Psoas muscle (tissue), 8 donors: ENCODE results near the gene ZBTB7C. TPM values are rescaled to one million over a fixed set of nuclear protein-coding genes. Genes with fewer than 3 reads are reported as not detected.

Source experiments
- ATAC-seq, 4 donors: fragments of 200-7000 bp; cut with Tn5 transposase; one replicate each; pipeline ENCODE4 v1.9.1; 2020; ENCODE audit warnings: moderate library complexity in 3 of 4, mild to moderate bottlenecking in 2 of 4
- DNase-seq, 2 donors: peaks; one replicate each; pipeline ENCODE4 v3.0.0-alpha.2; 2020
- H3K27ac ChIP-seq: fragments of 200-600 bp; one replicate; pipeline ENCODE4 v1.8.0; 2022
- H3K27me3 ChIP-seq, 3 donors: fragments of 200-600 bp in 1 of 3; one replicate each; pipeline versions ENCODE4 v1.6.1 to v1.8.0; 2013 to 2022; ENCODE audit warnings: low read length in 2 of 3, mild to moderate bottlenecking in 2 of 3, moderate library complexity in 1 of 3; ENCODE audit not compliant: insufficient read depth in 3 of 3
- H3K36me3 ChIP-seq, 2 donors: fragments of 200-600 bp in 1 of 2; one replicate each; pipeline versions ENCODE4 v1.6.1 to v1.8.0; 2013 to 2022; ENCODE audit warnings: low read depth in 1 of 2, mild to moderate bottlenecking in 1 of 2, moderate library complexity in 1 of 2; ENCODE audit not compliant: insufficient read depth in 1 of 2
- H3K4me1 ChIP-seq: fragments of 200-600 bp; one replicate; pipeline ENCODE4 v1.8.0; 2022
- H3K4me3 ChIP-seq: fragments of 200-600 bp; one replicate; pipeline ENCODE4 v1.8.0; 2022; ENCODE audit warnings: mild to moderate bottlenecking
- H3K9me3 ChIP-seq: fragments of 200-600 bp; one replicate; pipeline ENCODE4 v1.8.0; 2022
- CTCF ChIP-seq: fragments of 200-600 bp; IDR thresholded peaks from one replicate; pipeline ENCODE4 v1.8.0; 2022; ENCODE audit warnings: antibody characterized with exemption
- WGBS, 3 donors: extraction: QIAGEN DNeasy Blood & Tissue Kit; methylation state at CpG; one replicate each; pipeline versions ENCODE4 v1.1.6 to v1.1.7; 2013; 5-methylcytosine and 5-hydroxymethylcytosine counted together
- intact Hi-C, 2 donors: fragments of 100-400 bp; cut with DNase I; formaldehyde crosslinking; loops; one replicate each; pipeline versions ENCODE4 v1.11.0 to v1.14.2; 2022
- polyA plus RNA-seq, 3 donors: library from polyadenylated mRNA; stranded (reverse); fragments of 200-250 nt; gene quantifications; one replicate each; pipeline ENCODE4 v1.2.3, GENCODE V29; 2013
- total RNA-seq, 4 donors: library from RNA; stranded (reverse); fragmentation: NEBNext Ultra II Directional in 2 of 4; extraction: Animal tissue kit (Norgen Biotek cat#: 25700) in 2 of 4; gene quantifications; one replicate each; pipeline versions ENCODE4 v1.2.1 to v1.2.4, GENCODE V29; 2021 to 2023
- donor health status: healthy with polysubstance abuse.
- donor health status: DM: no; HTN: no; CAD: no; lungs with moderate emphysema.
- donor health status: Bipolar disorder and iron deficiency.
- donor health status: healthy.
- donor health status: DM: yes; HTN: yes; CAD: no.
- donor health status: DM: no; HTN: no; CAD: no.
- donor health status: DM: no; HTN: no; CAD: no.
- donor health status: DM: yes; HTN: yes; CAD: no.

ZBTB7C gene
- total and polyA plus RNA-seq, 7 donors = 0.34 to 2.9 (median 0.78) TPM

DNA sequence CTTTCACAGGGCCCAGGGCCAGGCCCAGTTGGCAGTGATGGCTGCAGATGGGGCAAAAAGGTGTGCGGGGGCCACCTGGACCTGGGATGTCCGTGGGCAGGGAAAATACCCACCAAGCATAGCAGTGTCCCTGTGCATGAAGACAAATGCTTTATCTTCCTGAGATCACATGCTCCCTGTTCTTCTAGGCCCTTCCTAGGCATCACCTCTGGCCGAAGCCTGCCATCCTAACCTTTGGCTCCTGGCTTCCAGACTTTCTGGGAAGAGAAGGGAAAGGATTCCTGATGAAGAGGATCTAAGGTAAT, 373.7 kb downstream of the ZBTB7C start:
- Histone ChIP-seq H3K36me3 (no peaks in the 10 kb centered on the region), H3K9me3 (no peaks in the 10 kb centered on the region), H3K4me3 (no peak overlapping the region), H3K4me1 (no peaks in the 10 kb centered on the region), H3K27me3 (no peaks in the 10 kb centered on the region), H3K27ac (no peak overlapping the region)
- intact Hi-C loops = no loop called here
- DNase-seq (no peak), ATAC-seq (no peak)
- 95 to 96% (median 95%) methylated on average over 3 of the region's 3 CpGs for WGBS, 3 donors
- no peak for TF ChIP-seq CTCF

- ATAC-seq = no peak
- H3K4me1 ChIP-seq = no peaks in the 10 kb centered on the region
- no peaks in the 10 kb centered on the region for H3K9me3 ChIP-seq
- H3K27ac ChIP-seq = no peak overlapping the region
- DNase-seq = no peak
- H3K27me3 ChIP-seq = no peaks in the 10 kb centered on the region
- WGBS, 3 donors = 88 to 91% (median 90%) methylated on average over 16 of the region's 16 CpGs
- no peak overlapping the region for H3K4me3 ChIP-seq
- intact Hi-C loops = no loop called here
- H3K36me3 ChIP-seq = no peaks in the 10 kb centered on the region
- no peak for TF ChIP-seq CTCF
These were observed 374.3 kb downstream of the ZBTB7C start for GRCh38 chr18:48034651-48035555.

DNA sequence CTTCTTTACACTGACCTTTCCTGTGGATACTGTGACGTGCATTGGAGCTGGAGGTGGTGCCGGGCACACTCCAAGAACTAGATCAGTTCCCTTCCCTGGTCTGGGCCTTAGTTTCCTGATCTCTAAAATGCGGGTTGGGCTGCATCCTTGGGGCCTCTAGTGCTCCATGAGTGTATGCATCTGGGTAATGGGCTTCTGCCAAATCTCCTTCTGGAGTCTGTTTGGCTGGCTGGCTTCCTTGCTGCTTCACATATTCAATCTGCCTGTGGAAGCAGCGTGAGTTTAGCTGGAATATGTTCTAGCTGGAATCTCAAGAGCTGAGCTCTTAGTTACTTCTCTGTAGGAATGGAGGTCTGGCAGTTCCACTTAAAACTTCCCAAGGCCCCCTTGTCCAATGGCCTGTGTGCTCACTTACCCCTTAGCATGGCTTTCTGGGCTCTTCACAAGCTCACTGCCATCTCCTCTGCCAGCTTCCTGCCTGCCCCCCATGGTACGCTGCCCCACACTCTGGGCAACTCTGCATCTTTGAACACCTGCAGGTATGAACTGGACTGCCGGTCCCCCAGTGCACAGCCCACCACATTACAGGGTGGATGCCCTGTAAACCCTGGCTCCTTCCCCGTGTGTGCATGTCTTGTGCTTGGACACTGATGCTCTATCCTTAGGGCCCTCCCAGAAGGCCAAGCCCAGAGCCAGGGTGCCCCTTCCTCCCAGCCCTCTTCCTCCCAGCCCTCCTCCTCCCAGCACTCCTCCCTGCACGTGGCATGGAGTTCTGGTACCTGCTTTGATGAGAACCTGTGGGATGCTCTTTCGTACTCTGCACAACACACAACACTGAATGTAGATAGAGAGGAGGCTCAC, 375.2 kb downstream of the ZBTB7C start:
- WGBS, 3 donors = 84 to 86% (median 84%) methylated on average over 9 of the region's 9 CpGs
- Histone ChIP-seq H3K27ac (no peak overlapping the region), H3K4me1 (no peaks in the 10 kb centered on the region), H3K9me3 (no peaks in the 10 kb centered on the region), H3K4me3 (no peak overlapping the region), H3K36me3 (no peaks in the 10 kb centered on the region), H3K27me3 (no peaks in the 10 kb centered on the region)
- intact Hi-C loops = no loop called here
- no peak for ATAC-seq
- no peak for DNase-seq
- no peak for TF ChIP-seq CTCF

DNA sequence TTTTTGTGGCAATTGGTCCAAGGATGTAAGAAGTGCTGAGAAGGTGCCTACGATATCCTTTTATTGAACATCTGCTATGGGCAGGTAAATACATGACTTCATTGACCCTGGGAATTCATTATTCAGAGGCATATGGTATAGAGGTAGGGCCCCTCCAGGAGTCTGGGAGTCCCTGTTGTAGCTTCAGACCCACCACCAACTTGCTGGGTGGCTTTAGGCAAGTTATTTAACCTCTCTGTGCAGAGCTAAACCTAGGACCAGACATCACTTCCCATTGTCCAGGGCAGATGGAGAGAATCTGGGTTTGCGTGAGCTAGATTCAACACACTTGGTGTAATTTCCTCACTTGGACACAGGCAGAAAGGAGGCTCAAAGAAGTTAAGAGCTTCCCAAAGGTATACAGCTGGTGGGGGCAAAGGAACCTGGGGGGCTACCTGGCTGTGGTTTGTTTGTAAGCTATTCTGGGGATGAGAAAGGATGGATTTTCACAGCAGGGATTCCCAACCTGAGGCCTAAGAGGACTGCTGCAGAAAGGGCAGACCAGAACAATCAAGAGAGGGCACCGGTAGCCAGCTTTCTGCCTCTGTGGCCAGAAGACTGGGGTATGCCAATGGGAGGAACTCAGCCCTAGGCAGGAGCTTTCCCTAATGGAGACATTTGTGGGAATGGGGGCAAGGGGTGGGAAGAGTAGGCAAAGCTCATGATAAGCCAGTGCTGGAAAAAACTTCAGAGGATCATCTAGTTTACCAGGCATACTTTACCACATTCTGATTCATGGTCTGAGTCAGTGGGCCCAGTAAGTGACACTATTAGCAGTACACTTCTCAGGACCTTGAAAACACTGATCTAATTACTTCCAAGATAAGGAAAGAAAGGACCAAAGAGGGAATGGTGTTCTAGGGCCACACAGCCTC, 376.1 kb downstream of the ZBTB7C start:
- Histone ChIP-seq H3K9me3 (no peaks in the 10 kb centered on the region), H3K4me3 (no peak overlapping the region), H3K27me3 (no peaks in the 10 kb centered on the region), H3K4me1 (no peaks in the 10 kb centered on the region), H3K27ac (no peak overlapping the region), H3K36me3 (no peaks in the 10 kb centered on the region)
- no peak for TF ChIP-seq CTCF
- DNase-seq (no peak), ATAC-seq (no peak)
- intact Hi-C loops = no loop called here
- WGBS, 3 donors = 97 to 98% (median 97%) methylated on average over 3 of the region's 3 CpGs
